LoVo (cell line): ENCODE measurements around the gene LANCL2.
"Not testable (repeated sequence)": the region's sequence is repeated elsewhere in the genome, so short reads cannot be mapped to it uniquely, and the experiment has no call there.

ENCODE experiments used
- DNase-seq: peaks from one replicate; pipeline ENCODE4 v3.0.0-alpha.2; 2016; ENCODE audit warnings: low spot score

LANCL2 gene

DNA sequence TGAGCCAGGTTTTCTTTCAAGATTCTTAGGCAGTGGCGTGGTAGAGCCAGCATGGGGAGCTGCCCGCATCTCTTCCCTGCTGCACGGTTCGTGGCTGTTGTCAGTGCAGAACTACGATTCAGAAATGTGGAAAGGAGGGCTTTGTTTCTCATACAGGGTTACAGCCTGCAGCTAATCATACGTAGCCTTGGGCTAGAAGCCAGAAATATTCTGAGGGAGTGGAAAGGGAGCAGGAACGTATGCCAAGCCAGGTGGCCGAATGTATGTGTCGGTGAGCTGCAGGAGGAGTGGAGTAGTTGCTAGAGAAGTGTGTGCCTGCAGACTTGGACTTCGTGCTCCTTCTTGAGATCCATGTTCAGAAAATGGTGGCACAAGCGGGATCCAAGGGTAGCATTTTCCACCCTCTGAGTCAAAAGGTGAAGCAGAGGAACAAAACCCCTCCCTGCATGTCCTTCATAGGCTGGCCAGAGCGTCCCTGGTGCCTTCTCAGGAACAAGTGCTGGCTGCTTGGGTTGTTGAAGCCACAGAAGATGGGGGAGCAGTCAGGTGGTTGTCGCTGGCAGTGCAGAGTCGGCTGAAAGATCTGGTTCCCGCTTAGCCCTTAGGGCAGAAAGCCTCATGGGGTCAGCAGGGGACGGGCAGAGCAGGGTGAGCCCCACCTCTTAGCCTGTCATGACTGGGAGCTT lies 40.9 kb downstream of the LANCL2 start:
- no peak for DNase-seq

DNA sequence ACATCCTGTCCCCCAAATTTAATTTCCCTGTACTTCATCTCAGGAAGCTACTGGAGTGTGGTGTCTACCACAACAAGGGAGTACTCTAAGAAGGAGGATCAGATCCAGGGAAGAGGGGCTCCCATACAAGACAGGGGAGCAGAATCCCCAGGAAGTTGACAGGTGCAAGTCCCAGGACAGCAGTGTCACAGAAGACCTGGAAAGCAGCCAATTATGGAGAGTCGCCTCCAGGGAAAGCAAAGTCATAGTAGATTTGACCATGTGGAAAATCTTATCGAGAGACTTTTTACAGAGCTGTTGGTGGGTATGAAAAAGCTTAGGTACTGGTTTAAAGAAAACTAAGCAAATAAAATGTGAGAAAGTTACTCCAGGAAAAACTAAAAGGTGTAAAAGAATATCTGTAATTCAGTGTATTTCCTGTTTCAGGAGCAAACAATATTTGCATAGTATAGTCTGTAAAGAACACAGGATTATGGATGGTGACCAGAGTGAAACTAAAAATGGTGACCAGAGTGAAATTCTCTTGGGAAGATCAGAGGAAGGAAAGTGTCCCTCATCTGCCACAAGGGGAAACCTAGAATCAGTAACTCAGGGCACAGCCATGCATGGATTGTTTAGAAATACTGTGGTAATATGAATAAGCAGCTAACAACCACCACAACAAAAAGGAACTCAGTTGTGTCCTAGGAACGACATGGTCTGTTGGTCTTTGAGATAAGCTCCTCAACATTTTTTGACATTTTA lies 44.5 kb downstream of the LANCL2 start:
- DNase-seq, result no peak

GRCh38 chr7:55410667-55411239 lies 45.6 kb downstream of the LANCL2 start:
- no peak for DNase-seq

GRCh38 chr7:55411844-55412243 lies 46.7 kb downstream of the LANCL2 start:
- no peak for DNase-seq

DNA sequence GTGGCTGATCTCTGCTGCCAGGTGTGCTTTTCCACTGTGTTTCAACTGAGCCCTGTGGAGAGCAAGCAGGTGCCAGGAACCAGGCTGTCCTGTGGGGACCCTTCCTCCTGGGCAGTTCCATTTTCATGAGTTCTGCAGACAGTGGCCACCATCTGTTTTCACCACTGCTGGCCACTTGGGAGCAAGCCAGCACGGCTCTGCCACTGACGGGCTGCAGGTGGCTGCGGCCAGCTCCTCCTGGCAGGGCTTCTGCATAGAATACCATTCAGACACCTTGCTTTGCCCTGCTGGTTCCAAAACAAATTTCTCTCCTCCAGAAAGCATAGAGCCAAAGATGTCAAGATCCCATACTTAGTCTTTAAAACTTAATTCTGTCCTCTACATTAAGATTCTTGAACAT lies 48.3 kb downstream of the LANCL2 start:
- DNase-seq, result no peak

DNA sequence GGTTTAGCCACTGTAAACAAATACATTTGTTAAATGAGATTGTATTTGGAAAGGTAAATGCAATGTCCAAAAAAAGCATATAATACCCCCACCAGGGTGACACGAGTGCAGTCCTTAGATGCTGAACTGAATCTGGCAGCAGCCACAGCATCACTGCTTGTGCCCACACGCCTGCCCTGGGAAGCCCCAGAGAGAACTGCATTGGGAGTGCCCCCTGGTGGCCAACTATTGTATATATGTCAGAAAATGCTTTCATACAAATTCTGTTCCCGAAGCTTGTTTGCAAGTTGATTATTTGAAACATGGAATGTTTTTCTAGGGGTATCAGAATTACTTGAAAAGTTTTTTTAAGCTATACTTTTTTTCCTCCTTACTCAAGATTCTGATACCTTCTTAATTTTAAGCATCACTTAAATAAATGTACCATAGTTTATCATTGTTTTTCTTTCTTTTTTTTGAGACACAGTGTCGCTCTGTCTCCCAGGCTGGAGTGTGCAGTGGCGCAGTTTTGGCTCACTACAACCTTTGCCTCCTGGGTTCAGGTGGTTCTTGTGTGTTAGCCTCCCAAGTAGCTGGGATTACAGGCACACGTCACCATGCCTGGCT lies 50.1 kb downstream of the LANCL2 start:
- DNase-seq, result peak; percentile 89

GRCh38 chr7:55417456-55417855 lies 52.3 kb downstream of the LANCL2 start:
- not testable (repeated sequence) for DNase-seq

- DNase-seq, result no peak
Observed at GRCh38 chr7:55420530-55420929, 55.4 kb downstream of the LANCL2 start.

GRCh38 chr7:55423277-55423711 lies 58.2 kb downstream of the LANCL2 start:
- no peak for DNase-seq

DNA sequence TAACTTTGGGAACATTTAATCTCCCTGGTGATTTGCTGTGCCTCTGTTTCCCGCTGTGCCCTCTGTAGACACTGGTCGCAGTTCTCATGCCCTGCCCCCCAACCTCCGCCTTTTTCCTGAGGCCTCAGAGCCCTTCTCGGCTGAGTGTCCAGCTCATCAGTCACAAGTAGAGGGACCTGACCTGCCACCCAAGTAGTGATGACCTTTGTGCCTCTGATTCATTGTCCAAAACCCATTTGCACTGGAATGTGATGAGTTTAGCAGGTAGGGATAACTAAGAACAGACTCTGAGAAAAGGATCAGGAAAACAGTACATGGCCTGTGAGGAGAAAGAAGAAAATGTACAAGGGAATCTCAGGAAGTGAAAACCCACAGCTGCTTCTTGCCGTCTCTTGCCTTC lies 58.8 kb downstream of the LANCL2 start:
- DNase-seq, result no peak

GRCh38 chr7:55425141-55425752 lies 60.1 kb downstream of the LANCL2 start:
- no peak for DNase-seq

GRCh38 chr7:55426676-55427075 lies 61.5 kb downstream of the LANCL2 start:
- no peak for DNase-seq

DNA sequence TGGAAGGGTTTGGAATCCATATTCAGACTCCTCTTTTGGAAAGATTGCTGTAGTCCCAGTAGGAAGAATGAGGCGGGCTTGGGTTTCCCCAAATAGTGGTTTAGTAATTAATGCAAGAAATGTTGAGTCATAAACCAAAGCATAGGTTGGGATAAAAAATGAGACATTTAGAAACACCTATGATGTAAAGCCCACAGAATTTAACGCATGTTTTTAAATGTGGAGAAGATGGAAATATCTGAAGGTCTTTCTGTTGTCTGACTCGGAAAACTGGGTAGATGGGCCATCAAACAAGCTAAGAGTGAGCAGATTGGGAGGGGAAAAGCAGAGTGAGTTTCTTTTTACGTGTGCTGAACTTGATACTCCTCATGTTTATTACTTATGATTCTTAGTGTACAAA lies 62.2 kb downstream of the LANCL2 start:
- no peak for DNase-seq

GRCh38 chr7:55427800-55428199 lies 62.7 kb downstream of the LANCL2 start:
- no peak for DNase-seq

- no peak for DNase-seq
Observed at GRCh38 chr7:55429835-55430499, 64.8 kb downstream of the LANCL2 start.

DNA sequence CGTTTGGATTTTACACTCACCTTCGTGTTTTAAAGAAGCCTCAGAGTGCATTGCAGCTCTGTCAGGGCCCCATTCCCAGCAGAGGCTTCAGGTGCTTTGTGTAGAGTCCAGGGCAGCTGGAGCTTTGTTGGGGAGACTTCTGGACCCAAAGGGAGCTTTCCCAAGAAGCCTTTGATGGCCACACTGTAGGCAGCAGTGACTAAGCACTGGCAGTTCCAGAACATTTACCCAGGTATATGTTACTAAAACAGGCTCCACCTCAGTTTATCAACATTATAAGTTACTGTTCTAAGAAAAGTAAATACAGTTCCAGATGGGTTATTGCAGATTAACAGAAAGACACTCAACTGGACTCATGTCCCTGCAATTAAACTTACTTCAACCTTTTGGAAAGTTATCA lies 66.8 kb downstream of the LANCL2 start:
- DNase-seq, result no peak

DNA sequence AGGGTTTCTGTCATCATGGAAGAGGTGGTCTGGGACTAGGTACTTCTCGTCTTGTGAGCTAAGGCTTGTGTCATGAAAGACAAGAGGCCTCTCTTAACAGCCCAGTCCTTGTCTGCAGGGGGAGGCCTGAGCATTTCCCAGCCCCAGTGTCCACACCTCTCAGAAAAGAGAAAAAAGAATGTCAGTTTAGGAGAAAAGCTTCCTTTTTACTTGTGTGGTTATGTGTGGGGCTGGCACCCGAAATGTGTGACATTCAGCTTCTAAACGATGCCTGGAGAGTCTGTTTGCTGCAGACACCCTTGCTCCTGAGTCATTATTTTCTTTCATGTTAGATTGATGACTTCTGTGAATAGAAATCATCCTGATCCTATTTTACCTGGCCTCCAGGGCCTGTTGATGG lies 67.4 kb downstream of the LANCL2 start:
- no peak for DNase-seq

DNA sequence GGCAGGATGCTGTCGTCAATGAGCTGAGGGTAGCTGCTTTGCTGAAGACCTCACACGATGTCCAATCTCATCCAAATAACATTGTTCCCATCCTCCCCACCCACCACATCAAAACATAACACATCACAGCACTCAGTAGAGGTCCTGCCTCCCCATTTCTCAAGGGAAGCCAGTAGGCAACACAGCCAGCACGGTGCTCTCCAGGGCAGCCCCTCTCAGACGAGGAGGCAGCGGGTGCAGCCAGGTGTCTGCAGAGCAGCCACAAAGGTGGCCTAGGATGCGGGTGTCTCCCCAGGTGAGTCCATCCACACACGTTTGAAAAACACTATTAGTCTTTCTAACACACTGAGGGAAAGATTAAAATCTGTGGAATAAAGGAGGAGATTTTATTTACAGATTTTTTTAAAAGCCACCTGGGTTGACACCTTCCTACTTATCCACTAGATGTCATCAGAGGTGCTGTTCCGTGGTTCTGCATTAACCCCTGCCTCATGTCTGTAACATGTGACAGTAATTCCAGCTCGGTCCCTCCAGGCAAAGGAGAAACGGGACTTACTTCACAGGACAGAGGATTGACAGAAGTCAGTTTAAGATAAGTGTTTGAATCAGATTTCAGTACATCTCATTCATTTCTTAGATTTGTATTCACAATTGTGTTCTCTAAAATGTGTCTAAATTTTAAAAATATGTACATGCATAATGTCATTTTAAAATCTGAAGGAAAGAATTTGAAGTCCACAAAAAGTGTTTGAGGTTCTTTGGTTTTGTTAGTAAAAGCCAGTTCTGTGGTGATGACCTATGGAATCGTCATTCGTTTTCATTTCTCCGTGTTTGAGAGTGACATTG lies 68.0 kb downstream of the LANCL2 start:
- DNase-seq, result peak; percentile 33

DNA sequence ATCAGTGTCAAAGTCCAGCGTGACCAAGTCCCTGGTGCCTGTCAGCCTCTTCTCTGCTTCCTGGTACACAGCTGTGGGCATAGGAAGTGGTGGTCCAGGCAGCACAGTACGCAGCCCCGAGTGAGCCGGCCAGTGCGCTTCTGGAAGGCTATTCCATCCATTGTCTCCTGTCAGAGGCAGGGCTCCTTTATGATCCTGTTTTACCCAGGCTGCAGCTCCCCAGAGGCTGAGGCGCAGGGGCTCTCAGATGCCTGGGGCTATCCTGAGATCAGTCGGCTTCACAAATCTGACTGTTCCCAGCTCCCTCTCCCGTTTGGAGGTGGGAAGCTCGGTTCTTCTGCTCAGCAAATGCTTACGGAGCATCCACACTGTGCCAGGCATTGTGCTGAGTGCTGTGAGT lies 70.3 kb downstream of the LANCL2 start:
- DNase-seq, result no peak

DNA sequence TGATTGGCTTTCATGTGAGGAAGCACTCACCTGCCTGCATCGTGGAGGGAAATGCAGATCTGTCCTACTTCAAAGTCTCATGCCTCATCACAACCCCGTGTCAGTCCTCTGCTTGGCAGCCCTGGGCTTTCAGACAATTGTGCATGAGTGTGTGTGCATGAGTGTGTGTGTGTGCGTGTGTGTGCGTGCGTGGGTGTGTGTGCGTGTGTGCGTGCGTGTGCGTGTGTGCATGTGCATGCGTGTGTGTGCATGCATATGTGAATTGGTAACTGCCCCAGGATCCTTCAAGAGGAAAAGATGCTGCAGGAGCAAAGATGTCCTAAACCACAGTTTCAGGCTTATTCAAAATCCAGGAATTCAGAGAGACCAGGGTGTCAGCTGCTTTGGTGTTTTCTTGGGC lies 71.3 kb downstream of the LANCL2 start:
- DNase-seq, result no peak

DNA sequence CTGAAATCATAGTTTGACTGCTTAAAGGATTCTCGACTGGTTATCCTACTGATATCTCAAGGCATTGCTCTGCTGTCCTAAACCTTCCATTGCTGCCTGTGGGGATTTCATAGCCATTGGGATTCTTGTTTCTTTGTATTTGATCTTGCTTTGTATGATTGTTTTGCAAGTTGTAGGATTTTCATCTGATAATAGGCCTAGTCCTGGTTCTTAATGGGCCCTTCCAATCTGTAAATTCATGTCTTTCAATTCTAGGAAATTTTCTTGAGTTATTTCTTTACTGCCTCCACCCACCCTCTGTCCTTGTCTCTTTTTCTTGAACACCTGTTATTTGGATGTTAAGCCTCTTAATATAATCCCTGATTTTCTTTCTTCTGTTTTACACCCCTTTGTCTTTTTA lies 72.2 kb downstream of the LANCL2 start:
- DNase-seq, result no peak
